NCI-H2081 treated with DMSO at 0.1 percent for 48 hours (cell line): Measurements from ENCODE around the gene NBL1.

Source experiments
- DNase-seq: peaks from one replicate; lab custom pipeline; 2025; lab: John Stamatoyannopoulos, UW

The NBL1 gene

GRCh38 chr1:19670787-19671186 is 26.7 kb downstream of the NBL1 start:
- DNase-seq: no peak

GRCh38 chr1:19672237-19672636 is 28.1 kb downstream of the NBL1 start:
- no peak for DNase-seq

GRCh38 chr1:19675797-19676196 is 31.7 kb downstream of the NBL1 start:
- no peak for DNase-seq

DNA sequence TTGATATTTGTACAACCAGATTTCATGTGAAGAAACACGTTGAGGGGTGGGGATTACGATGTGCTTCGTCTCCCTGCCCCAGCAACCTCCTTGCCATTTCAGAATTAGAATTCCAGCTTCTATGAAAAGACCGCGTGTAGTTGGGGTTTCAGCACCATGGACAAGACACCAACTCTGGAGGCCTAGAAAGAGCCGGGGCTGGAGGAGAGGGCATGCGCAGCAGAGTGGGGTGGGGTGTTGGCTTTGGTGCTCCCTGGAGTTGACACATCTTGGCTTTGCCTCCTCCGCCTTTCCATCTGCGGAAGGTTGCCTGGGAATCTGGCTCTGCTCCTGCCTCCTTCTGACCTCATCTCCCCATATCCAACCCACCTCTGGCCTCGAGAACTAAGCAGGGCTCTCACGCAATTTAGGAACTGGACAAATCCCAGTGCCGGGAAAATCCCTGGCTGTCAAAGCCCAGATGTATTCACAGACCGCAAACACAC is 32.4 kb downstream of the NBL1 start:
- DNase-seq: no peak

DNA sequence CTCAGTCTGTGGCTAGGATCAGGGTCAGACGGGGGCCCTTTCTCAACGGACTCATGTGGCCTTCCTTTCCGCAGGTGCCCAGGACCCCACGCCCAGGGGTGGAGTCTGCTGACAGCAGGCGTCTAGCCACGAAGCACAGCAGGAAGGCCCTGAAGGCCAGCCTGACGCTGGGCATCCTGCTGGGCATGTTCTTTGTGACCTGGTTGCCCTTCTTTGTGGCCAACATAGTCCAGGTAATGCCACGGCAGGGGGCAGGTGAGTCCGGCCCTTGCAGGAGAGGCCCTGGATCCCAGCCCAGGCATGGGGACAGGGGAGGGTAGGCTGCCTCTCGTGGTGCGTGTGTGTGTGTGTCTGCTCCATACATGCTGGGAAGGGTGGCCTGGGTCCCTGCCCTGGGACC is 34.4 kb downstream of the NBL1 start:
- DNase-seq: no peak

DNA sequence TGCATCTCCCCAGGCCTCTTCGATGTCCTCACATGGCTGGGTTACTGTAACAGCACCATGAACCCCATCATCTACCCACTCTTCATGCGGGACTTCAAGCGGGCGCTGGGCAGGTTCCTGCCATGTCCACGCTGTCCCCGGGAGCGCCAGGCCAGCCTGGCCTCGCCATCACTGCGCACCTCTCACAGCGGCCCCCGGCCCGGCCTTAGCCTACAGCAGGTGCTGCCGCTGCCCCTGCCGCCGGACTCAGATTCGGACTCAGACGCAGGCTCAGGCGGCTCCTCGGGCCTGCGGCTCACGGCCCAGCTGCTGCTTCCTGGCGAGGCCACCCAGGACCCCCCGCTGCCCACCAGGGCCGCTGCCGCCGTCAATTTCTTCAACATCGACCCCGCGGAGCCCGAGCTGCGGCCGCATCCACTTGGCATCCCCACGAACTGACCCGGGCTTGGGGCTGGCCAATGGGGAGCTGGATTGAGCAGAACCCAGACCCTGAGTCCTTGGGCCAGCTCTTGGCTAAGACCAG is 34.9 kb downstream of the NBL1 start:
- DNase-seq: no peak

- DNase-seq: no peak
Measured at GRCh38 chr1:19679691-19680090, 35.6 kb downstream of the NBL1 start.

- no peak for DNase-seq
Measured at GRCh38 chr1:19680644-19681043, 36.5 kb downstream of the NBL1 start.

- no peak for DNase-seq
Measured at GRCh38 chr1:19682257-19682656, 38.1 kb downstream of the NBL1 start.

GRCh38 chr1:19682901-19683300 is 38.8 kb downstream of the NBL1 start:
- no peak for DNase-seq

DNA sequence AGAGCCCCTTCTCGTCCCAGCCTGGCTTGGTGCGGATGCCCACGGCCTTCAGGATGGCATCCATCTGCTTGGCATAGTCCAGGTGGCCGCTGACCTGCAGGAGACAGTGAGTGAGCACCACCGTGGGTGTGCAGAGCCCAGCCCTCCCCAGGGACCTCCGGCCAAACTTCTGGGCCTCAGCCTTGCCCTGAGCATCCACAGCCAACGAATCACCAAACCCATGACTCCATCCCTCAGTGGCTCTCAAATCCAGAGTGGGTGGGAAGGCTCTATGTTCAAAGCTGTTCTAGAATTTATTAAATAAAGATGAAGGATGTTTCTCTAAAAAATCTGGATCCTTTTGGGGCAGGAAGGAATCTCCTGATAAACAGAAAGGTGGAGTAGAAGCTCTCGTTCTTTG is 39.2 kb downstream of the NBL1 start:
- DNase-seq: no peak

DNA sequence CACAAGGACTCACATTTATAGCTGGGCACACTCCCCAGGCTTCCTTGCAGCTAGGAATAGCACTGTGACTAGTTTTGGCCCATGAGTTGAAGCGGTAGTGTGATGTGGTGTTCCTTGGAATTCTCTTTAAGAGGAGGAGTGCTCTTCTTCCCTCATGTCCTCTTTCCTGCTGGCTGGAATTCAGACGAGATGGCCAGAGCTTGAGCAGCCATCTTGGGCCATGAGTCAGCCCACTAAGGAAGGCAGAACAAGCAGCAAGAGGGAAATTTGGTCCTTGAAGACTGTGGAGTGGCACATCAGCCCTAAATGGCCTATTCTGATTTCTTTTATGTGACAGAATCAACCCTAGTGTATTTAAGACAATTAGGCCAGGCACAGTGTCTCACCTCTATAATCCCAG is 40.6 kb downstream of the NBL1 start:
- DNase-seq: no peak

GRCh38 chr1:19685994-19686393 is 41.9 kb downstream of the NBL1 start:
- DNase-seq: no peak

DNA sequence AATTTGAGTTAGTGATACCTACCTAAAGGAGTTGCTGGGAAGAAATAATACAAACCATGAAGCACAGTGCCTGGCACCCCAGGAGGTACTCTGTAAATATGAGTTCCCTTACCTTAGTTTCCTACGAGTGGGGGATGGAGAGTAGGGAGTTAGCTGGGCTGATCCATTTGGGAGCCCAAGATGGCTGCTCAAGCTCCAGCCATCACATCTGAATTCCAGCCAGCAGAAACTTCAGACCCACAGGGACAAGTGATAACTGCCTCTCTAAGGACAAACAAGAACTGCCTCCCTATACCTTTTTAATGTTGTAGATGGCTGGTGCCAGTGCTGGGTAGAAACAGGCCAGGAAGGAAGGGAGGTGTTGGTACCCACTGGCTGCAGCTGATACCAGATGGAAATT is 43.3 kb downstream of the NBL1 start:
- DNase-seq: no peak

DNA sequence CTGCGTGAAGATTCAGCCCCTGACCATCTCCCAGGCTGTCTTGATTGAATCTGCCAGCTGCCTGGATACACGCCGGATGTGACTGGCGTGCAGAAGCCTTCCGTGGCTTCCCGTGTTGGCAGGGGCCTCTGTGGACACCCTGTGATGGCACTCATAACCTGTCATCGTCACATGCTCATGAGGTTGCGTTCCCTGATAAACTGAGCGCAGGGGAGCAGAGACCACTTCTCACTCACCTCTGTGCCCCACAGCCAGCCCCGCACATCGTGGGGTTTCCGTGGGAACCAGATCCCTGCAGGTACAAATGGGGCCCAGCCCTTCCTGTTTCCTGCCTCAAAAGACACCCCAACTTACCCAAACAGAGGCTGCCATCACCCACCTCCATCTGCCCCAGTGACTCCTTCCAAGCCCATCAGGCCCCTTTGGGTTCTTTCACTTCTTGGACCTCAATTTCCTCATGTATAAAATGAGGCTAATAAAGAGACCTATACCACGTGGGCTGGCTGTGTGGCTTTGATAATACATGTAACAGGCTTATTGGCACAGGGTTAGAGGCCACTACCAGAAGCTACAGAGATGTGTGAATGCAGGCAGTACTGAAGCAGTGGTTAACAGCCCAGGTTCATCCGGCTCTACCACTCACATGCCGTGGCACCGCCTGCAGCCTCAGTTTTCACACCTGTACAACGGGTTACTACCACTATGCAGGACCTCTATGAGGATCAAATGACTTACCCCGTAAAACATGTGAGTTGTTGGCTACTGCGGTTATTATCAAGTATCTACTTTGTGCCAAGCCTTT is 44.1 kb downstream of the NBL1 start:
- DNase-seq: no peak

- DNase-seq: no peak
Measured at GRCh38 chr1:19689085-19689757, 45.1 kb downstream of the NBL1 start.

GRCh38 chr1:19689856-19690255 is 45.7 kb downstream of the NBL1 start:
- no peak for DNase-seq

DNA sequence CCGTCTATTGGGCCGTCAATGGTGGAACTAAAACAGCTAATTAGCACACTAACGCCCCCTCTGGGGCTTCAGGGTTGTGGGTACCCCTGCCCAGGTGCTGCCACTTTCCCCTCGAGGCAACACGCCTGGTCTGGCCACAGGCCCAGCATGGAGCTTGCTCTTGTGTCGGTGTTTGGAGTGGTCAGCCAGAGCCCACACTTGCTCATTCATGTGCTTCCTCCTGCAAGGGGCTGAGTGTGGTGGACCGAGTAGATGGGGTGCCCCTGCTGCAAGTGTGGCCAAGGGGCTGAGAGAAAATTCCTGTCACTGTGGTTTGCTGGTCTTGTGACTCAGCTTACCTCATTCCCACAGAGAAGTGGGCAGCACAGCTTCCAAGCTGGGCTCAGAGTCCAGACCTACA is 46.2 kb downstream of the NBL1 start:
- no peak for DNase-seq

- no peak for DNase-seq
Measured at GRCh38 chr1:19694298-19694697, 50.2 kb downstream of the NBL1 start.

- DNase-seq: no peak
Measured at GRCh38 chr1:19695772-19696171, 51.7 kb downstream of the NBL1 start.

GRCh38 chr1:19696820-19697219 is 52.7 kb downstream of the NBL1 start:
- DNase-seq: no peak

DNA sequence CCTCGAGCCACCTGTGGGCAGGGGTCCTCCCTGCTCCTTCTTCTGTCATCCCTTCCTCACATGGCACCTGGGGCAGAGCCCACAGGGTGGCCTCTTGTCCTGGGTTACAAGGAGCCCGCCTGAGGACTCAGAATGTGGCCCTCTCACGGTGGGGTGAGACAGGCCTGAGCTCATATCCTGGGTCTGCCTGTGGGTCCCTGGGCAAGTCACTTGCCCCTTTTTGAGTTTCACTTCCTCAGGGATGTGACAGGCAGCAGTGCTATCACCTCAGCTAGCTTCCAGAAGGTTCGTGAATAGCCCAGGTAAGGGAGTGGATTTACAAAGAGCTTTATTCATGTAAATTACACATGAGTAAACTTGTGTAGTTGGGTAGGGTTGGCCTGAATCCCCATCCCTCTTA is 54.1 kb downstream of the NBL1 start:
- DNase-seq: no peak

DNA sequence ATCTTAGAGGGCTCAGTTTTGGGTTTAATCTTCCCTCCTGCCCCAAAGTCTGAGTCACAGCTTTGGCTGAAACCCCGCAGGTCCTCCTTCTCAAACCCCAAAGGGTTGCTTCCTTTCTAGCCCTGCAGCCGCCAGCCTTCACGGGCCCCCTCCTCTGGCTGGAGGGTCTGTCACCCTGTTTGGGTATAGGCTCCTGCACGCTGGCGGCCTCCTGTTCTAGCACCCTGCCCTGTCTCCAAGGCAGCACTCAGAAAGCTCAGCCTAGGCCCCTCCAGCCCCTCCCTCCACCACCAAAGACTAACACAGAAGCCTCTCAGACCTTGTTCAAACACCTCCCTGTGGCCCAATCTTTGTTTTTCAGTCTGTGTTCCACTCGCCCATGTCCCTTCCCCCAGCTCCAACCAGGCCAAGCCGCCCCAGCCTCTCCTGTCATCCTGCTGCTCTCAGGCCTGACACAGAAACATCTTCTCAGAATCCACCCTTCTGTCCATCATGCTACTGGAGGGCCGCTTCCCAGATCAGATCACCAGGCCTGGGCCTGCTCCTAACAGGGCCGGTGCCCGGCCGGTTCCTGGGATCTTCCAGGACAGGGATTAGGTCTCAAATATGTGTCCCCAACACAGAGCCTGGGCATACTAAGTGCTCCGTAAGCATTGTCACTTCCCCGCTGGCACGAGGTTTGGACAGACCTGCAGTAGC is 56.1 kb downstream of the NBL1 start:
- no peak for DNase-seq
